Measurements from ENCODE around the gene COL27A1.

DNA sequence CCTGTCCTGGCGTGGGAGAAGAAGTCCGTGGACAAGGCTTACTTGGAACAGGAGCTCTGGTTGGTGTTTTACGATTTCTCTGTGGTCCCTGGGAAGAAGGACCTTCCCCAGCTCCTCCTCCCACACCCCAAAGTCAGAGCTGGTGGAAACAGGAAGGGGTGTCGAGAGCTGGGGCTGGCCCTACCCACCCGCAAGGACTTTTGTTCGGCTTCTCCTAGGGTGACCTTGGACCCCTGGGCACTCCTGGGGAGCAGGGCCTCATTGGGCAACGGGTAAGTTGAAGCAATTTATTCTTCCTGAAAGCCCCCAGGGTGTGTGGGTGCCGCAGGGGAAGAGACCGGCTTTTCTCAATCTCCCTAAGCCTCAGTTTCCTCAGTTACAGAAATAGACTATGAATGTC is 113.7 kb downstream of the COL27A1 start:
- TF ChIP-seq, protein P1, sequence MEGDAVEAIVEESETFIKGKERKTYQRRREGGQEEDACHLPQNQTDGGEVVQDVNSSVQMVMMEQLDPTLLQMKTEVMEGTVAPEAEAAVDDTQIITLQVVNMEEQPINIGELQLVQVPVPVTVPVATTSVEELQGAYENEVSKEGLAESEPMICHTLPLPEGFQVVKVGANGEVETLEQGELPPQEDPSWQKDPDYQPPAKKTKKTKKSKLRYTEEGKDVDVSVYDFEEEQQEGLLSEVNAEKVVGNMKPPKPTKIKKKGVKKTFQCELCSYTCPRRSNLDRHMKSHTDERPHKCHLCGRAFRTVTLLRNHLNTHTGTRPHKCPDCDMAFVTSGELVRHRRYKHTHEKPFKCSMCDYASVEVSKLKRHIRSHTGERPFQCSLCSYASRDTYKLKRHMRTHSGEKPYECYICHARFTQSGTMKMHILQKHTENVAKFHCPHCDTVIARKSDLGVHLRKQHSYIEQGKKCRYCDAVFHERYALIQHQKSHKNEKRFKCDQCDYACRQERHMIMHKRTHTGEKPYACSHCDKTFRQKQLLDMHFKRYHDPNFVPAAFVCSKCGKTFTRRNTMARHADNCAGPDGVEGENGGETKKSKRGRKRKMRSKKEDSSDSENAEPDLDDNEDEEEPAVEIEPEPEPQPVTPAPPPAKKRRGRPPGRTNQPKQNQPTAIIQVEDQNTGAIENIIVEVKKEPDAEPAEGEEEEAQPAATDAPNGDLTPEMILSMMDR (IDR thresholded peaks at IDR 0.05; ENCODE audit: low read depth, low read length) = no peak
- TF ChIP-seq MYC (IDR thresholded peaks at IDR 0.05; ENCODE audit: low read depth, low read length) = no peak

Measured in NB4 (cell line).